Keratinocyte (primary cell): Measurements from ENCODE around the gene RPL18. TPM values are rescaled to one million over a fixed set of nuclear protein-coding genes. Genes with fewer than 3 reads are reported as not detected.

Experiments used
- DNase-seq: peaks from one replicate; pipeline ENCODE4 v3.0.0-alpha.2; 2011; ENCODE audit warnings: low read depth, missing footprints, low spot score
- FAIRE-seq: peaks from 2 replicates; lab custom pipeline; 2011; peaks lifted over from hg19 to GRCh38; lab: Jason Lieb, UNC
- H2AFZ ChIP-seq: 2 replicates; pipeline ENCODE4 v1.6.0; 2012; ENCODE audit warnings: low read length, control low read depth, inconsistent platforms; ENCODE audit not compliant: control insufficient read depth
- H3K27ac ChIP-seq: 2 replicates; pipeline ENCODE4 v1.5.1; 2011; ENCODE audit warnings: low read length; ENCODE audit not compliant: control insufficient read depth, insufficient read depth
- H3K27me3 ChIP-seq: 3 replicates; pipeline ENCODE4 v1.6.0; 2011; ENCODE audit warnings: low read length; ENCODE audit not compliant: control insufficient read depth, insufficient read depth; ENCODE audit errors: extremely low read depth
- H3K36me3 ChIP-seq, 2 experiments: 2 replicates in 1 of 2; 3 replicates in 1 of 2; pipeline ENCODE4 v1.5.1; 2011; ENCODE audit warnings: low read length in 2 of 2, mild to moderate bottlenecking in 1 of 2; ENCODE audit not compliant: control insufficient read depth in 2 of 2, insufficient read depth in 2 of 2; ENCODE audit errors: extremely low read depth in 1 of 2
- H3K4me1 ChIP-seq: 3 replicates; pipeline ENCODE4 v1.5.1; 2011; ENCODE audit warnings: low read length; ENCODE audit not compliant: control insufficient read depth, insufficient read depth; ENCODE audit errors: extremely low read depth
- H3K4me2 ChIP-seq: 3 replicates; pipeline ENCODE4 v1.6.0; 2011; ENCODE audit warnings: low read depth, low read length; ENCODE audit not compliant: control insufficient read depth, insufficient read depth; ENCODE audit errors: extremely low read depth
- H3K4me3 ChIP-seq, 3 experiments: fragments of 200-600 bp in 1 of 3; sonication (generic) in 1 of 3; 2 replicates in 2 of 3; 3 replicates in 1 of 3; pipeline ENCODE4 v1.5.1; 2011 to 2016; ENCODE audit warnings: low read length in 3 of 3, mild to moderate bottlenecking in 3 of 3, control low read depth in 2 of 3, inconsistent platforms in 1 of 3, low read depth in 1 of 3, mixed read lengths in 1 of 3, mixed run types in 1 of 3, moderate library complexity in 1 of 3; ENCODE audit not compliant: control insufficient read depth in 2 of 3, insufficient read depth in 2 of 3; ENCODE audit errors: extremely low read depth in 1 of 3
- H3K79me2 ChIP-seq: 2 replicates; pipeline ENCODE4 v1.6.0; 2012; ENCODE audit warnings: low read length; ENCODE audit not compliant: control insufficient read depth, insufficient read depth
- H3K9ac ChIP-seq: 3 replicates; pipeline ENCODE4 v1.6.0; 2011; ENCODE audit warnings: low read length; ENCODE audit not compliant: control insufficient read depth, insufficient read depth; ENCODE audit errors: extremely low read depth
- H3K9me1 ChIP-seq: 3 replicates; pipeline ENCODE4 v1.6.0; 2011; ENCODE audit warnings: low read length; ENCODE audit not compliant: control insufficient read depth, insufficient read depth; ENCODE audit errors: extremely low read depth
- H3K9me3 ChIP-seq: 2 replicates; pipeline ENCODE4 v1.5.1; 2012; ENCODE audit warnings: low read depth, low read length; ENCODE audit not compliant: control insufficient read depth
- H4K20me1 ChIP-seq: 3 replicates; pipeline ENCODE4 v1.6.0; 2011; ENCODE audit warnings: low read length; ENCODE audit not compliant: control insufficient read depth, insufficient read depth; ENCODE audit errors: extremely low read depth
- EZH2 ChIP-seq: IDR thresholded peaks from one replicate; pipeline ENCODE4 v1.6.1; 2012; ENCODE audit warnings: inconsistent platforms, mild to moderate bottlenecking, low read length, moderate library complexity
- dilution Hi-C: fragments of 300-500 bp; cut with MboI; formaldehyde crosslinking; loops from one replicate; pipeline ENCODE4 v1.7.0; 2020; ENCODE audit warnings: low sequenced_read_pairs; ENCODE audit not compliant: extremely low pct_ligation_motif_present
- polyA plus RNA-seq, 5 experiments: library from polyadenylated mRNA; depleted of rRNA in 3 of 5; stranded (reverse) in 3 of 5; stranded (forward) in 1 of 5; unstranded in 1 of 5; fragments of >200 nt; gene quantifications; 1 replicate in 1 of 5; 2 replicates in 3 of 5; 3 replicates in 1 of 5; pipeline versions ENCODE4 v1.2.1 to v1.2.3, GENCODE V29; 2011 to 2012; ENCODE audit warnings: missing spikeins in 2 of 5, low read depth in 1 of 5, low replicate concordance in 1 of 5
- TF ChIP-seq, protein P1 (sequence below), 3 experiments: IDR thresholded peaks in 1 of 3; conservative IDR thresholded peaks in 1 of 3; optimal IDR thresholded peaks in 1 of 3; 2 replicates in 2 of 3; 3 replicates in 1 of 3; pipeline versions ENCODE3 to v1.5.1; 2011; ENCODE audit warnings: low read length in 3 of 3, mild to moderate bottlenecking in 3 of 3, moderate library complexity in 2 of 3, control low read depth in 1 of 3, inconsistent platforms in 1 of 3; ENCODE audit not compliant: insufficient read depth in 2 of 3; ENCODE audit errors: extremely low read depth in 1 of 3

Gene RPL18
- polyA plus RNA-seq, 1 donor (not counting 4 experiments of a cell fraction or from before 2014, with no cell fraction given) = 1,015 TPM

DNA sequence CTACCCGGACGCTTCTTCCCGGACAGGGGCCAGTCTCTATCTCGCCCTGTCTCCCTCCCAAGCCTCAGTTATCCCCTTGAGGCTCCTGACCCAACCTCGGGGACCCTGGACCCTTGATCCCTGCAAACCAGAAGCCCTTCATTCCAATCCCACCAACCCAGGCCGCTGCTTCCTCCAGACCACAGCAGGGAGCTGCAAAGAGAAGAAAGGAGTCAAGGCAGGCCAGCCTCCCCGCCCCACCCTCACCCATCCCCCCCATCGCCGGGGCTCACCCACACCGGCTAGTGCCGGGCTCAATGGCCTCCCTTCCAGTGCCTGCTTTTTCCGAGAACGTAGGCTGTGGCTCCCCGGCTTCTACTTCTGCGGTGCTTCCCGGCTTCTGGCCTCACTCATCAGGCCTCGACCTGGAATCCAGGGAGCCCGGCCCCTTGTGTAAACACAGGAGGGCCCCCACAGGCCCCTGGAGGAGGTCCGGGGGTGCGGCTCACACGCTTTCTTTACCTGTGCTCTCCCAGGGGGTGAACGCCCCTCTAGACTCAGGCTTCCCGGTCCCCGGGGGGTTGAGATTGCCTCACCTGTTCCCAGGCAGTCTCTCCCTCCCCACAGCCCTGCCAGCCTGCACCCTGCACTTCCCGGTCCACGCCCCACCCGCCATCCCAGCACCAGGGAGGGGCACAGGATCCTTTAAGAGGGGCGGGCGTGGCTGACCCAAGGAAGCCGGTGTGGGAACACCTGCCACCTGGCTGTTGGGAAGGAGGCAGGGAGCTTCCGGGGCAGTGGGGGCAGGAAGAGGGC lies 4.3 kb downstream of the RPL18 start, which contains the start of gene FAM83E:
FAM83E (minus strand) TSS at position 641 of the 795 bp plus-strand sequence. CDS start 1,704 bp downstream, outside the sequence.
- Histone ChIP-seq H3K4me2 (peak within 1 kb of the TSS; percentile 95), H3K9ac (peak within 1 kb of the TSS; percentile 98)
- dilution Hi-C loops = no loop called here

DNA sequence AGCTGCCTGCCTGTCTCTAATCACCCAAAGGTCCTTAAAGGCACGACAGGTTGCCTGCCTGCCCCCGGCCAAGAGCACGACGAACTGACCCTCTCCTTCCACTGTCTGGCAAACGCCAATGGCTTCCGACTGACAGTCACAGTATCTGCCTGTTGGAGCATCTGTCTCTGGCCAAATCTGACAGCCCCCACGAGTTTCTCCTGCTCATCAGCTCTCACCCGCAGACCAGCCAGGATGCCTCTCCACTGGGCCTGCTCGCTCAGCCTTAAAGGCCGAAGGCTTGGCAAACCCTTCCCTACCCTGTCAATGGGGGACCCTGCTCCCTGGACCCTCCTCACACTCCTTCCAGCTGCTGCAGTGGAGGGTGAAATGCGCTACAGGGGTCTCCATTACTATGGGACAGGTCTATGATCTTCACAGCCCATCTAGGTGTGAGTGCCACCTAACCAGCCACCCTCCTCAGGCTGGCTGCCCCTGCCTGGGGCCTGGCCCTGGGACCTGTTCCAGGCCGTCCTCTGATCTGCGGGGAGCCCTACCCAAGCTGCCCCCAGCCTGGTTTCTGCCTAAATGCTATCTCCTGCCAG lies 5.0 kb downstream of the RPL18 start:
- no peak for FAIRE-seq
- no peak for DNase-seq
- H3K4me1 ChIP-seq = peaks cover 33% of the 10 kb centered on the region
- H3K36me3 ChIP-seq = peaks cover 20 to 36% of the 10 kb centered on the region in 2 experiments
- H3K79me2 ChIP-seq = peaks cover 37% of the 10 kb centered on the region
- no peak overlapping the region for H3K4me3 ChIP-seq
- H3K9ac ChIP-seq = no peak overlapping the region
- H3K27ac ChIP-seq = no peak overlapping the region
- no peak overlapping the region for H3K4me2 ChIP-seq
- H3K27me3 ChIP-seq = no peaks in the 10 kb centered on the region
- peaks cover 5% of the 10 kb centered on the region for H3K9me1 ChIP-seq
- H2AFZ ChIP-seq = no peak overlapping the region
- TF ChIP-seq, protein P1, sequence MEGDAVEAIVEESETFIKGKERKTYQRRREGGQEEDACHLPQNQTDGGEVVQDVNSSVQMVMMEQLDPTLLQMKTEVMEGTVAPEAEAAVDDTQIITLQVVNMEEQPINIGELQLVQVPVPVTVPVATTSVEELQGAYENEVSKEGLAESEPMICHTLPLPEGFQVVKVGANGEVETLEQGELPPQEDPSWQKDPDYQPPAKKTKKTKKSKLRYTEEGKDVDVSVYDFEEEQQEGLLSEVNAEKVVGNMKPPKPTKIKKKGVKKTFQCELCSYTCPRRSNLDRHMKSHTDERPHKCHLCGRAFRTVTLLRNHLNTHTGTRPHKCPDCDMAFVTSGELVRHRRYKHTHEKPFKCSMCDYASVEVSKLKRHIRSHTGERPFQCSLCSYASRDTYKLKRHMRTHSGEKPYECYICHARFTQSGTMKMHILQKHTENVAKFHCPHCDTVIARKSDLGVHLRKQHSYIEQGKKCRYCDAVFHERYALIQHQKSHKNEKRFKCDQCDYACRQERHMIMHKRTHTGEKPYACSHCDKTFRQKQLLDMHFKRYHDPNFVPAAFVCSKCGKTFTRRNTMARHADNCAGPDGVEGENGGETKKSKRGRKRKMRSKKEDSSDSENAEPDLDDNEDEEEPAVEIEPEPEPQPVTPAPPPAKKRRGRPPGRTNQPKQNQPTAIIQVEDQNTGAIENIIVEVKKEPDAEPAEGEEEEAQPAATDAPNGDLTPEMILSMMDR (optimal IDR thresholded peaks at IDR 0.05 in 1 of 3, IDR thresholded peaks at IDR 0.05 in 1 of 3, conservative IDR thresholded peaks at IDR 0.05 in 1 of 3; ENCODE audit: extremely low read depth in 1 of 3, insufficient read depth in 2 of 3, low read length in 3 of 3) = no peak
- no peak for TF ChIP-seq EZH2
- dilution Hi-C loops = no loop called here
- peaks cover 32% of the 10 kb centered on the region for H4K20me1 ChIP-seq
- H3K9me3 ChIP-seq = no peaks in the 10 kb centered on the region

More for the DNA sequence above, 4.3 kb downstream of the RPL18 start, which contains the start of gene FAM83E:
- peaks cover 37% of the 10 kb centered on the region for H3K79me2 ChIP-seq
- H3K27ac ChIP-seq = no peak within 1 kb of the TSS
- DNase-seq (no peak), FAIRE-seq (no peak)
- no peak within 1 kb of the TSS for H2AFZ ChIP-seq
- H3K4me3 ChIP-seq = peak within 1 kb of the TSS in 1 of 3 experiments; percentile 19
- H3K9me1 ChIP-seq = peaks cover 5% of the 10 kb centered on the region
- H3K9me3 ChIP-seq = no peaks in the 10 kb centered on the region
- TF ChIP-seq, protein P1 (optimal IDR thresholded peaks at IDR 0.05 in 1 of 3, IDR thresholded peaks at IDR 0.05 in 1 of 3, conservative IDR thresholded peaks at IDR 0.05 in 1 of 3; ENCODE audit: extremely low read depth in 1 of 3, insufficient read depth in 2 of 3, low read length in 3 of 3) = no peak
- no peak for TF ChIP-seq EZH2
- H3K4me1 ChIP-seq = peaks cover 34% of the 10 kb centered on the region
- peaks cover 20 to 36% of the 10 kb centered on the region in 2 experiments for H3K36me3 ChIP-seq
- no peaks in the 10 kb centered on the region for H3K27me3 ChIP-seq
- peaks cover 32% of the 10 kb centered on the region for H4K20me1 ChIP-seq
